ENCODE data around the gene GPR61. TPM values are rescaled to one million over a fixed set of nuclear protein-coding genes. Genes with fewer than 3 reads are reported as not detected.
A peak's percentile ranks its signal among the peaks of the same experiment; 100 is the strongest.

GPR61 gene
- total and polyA plus RNA-seq, 9 of the 15 experiments (the other 6 are each of a cell fraction or from before 2014, with no cell fraction given), result 0.04 to 1.1 (median 0.25) TPM; not detected in 4

DNA sequence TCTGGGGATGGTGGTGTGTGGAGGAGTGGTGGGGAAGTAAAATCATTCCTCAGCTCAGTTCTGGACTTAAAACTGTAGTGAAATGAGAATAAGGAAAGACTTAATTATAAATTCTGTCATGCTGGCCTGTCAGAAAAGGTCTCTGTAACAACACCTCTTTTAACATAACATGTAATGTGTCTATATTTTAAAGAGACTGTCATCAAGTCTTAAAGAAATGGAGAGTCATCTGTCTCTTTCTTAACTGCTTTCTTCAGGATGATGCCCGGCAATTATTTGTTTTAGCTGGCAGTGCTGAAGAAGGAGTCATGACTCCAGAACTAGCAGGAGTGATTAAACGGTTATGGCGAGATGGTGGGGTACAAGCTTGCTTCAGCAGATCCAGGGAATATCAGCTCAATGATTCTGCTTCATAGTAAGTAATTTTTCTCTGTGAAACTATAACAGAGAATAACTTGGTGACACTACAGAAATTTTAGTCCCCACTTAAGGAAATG is 39.3 kb downstream of the GPR61 start:
- TF ChIP-seq RNF2 (IDR thresholded peaks at IDR 0.05), result no peak
- no peak for TF ChIP-seq ZNF76 (CRISPR knock-in tag; IDR thresholded peaks at IDR 0.05; ENCODE audit: borderline replicate concordance)
- no peak for TF ChIP-seq HDAC1 (IDR thresholded peaks at IDR 0.05)
- TF ChIP-seq PTBP1 (IDR thresholded peaks at IDR 0.05; ENCODE audit: low read depth, low read length), result no peak
- no peak for TF ChIP-seq ZC3H11A (IDR thresholded peaks at IDR 0.05; ENCODE audit: low read depth, low read length)
- TF ChIP-seq GTF2E2 (tag; IDR thresholded peaks at IDR 0.05), result no peak
- no peak for TF ChIP-seq ASH1L (IDR thresholded peaks at IDR 0.05; ENCODE audit: borderline replicate concordance, low read depth, partially characterized antibody)
- no peak for TF ChIP-seq ZKSCAN8 (CRISPR knock-in tag; IDR thresholded peaks at IDR 0.05)
- no peak for TF ChIP-seq BRF1 (IDR thresholded peaks at IDR 0.05; ENCODE audit: borderline replicate concordance, extremely low read depth, insufficient read length)
- TF ChIP-seq, protein P1, sequence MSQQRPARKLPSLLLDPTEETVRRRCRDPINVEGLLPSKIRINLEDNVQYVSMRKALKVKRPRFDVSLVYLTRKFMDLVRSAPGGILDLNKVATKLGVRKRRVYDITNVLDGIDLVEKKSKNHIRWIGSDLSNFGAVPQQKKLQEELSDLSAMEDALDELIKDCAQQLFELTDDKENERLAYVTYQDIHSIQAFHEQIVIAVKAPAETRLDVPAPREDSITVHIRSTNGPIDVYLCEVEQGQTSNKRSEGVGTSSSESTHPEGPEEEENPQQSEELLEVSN (IDR thresholded peaks at IDR 0.05; ENCODE audit: borderline replicate concordance in 1 of 2, extremely low read depth in 1 of 2, insufficient read depth in 1 of 2, insufficient read length in 1 of 2, low read depth in 1 of 2, low read length in 1 of 2, poor library complexity in 1 of 2, severe bottlenecking in 1 of 2), result no peak
- TF ChIP-seq ZNF354B (CRISPR knock-in tag; IDR thresholded peaks at IDR 0.05), result no peak
- TF ChIP-seq GABPA (tag; conservative IDR thresholded peaks at IDR 0.05; ENCODE audit: low read depth), result no peak
- Histone ChIP-seq H3K27me3 (ENCODE audit: control insufficient read depth in 2 of 2, insufficient read depth in 2 of 2, low read length in 2 of 2) (no peaks in the 10 kb centered on the region), H3K4me2 (ENCODE audit: insufficient read depth, low read length) (no peak overlapping the region), H3K27ac (ENCODE audit: extremely low read depth, low read depth, low read length) (no peak overlapping the region), H3K4me3 (no peak overlapping the region), H3K9me3 (replicated peaks; ENCODE audit: control insufficient read depth, insufficient read depth, low read depth, low read length) (no peaks in the 10 kb centered on the region), H3K9ac (ENCODE audit: insufficient read depth in 1 of 2, low read depth in 2 of 2, low read length in 2 of 2) (no peak overlapping the region), H4K20me1 (replicated peaks; ENCODE audit: control insufficient read depth, insufficient read depth, low read length) (no peaks in the 10 kb centered on the region), H3K4me1 (replicated peaks in 1 of 2; ENCODE audit: control insufficient read depth in 2 of 2, insufficient read depth in 2 of 2, low read length in 2 of 2) (no peaks in the 10 kb centered on the region), H2AFZ (ENCODE audit: low read depth, low read length) (no peak overlapping the region), H3K9me1 (ENCODE audit: control insufficient read depth, insufficient read depth, low read length) (no peaks in the 10 kb centered on the region), H3K36me3 (ENCODE audit: control insufficient read depth, insufficient read depth, low read length) (peaks cover 57% of the 10 kb centered on the region), H3K79me2 (ENCODE audit: control insufficient read depth, insufficient read depth, low read length) (no peaks in the 10 kb centered on the region)
- POLR2A ChIA-PET, result interaction anchor here (1.0 kb wide), 1 partner anchor 14 kb away, joined by 5 read pairs; no protein-coding TSS in a partner anchor
- CTCF ChIA-PET (ENCODE audit: low intra/inter-chr PET ratio), result no interaction called here
- 91% methylated on average over 3 of the region's 3 CpGs for WGBS (ENCODE audit: insufficient coverage, low coverage, missing lambda C conversion rate)
- BruUV-seq (replicated peaks), result no TSS peak
- ATAC-seq (no peak), DNase-seq (ENCODE audit: extremely low read depth in 1 of 4, low spot score in 3 of 4) (no peak), FAIRE-seq (peak; percentile 6)
- in situ Hi-C loops (cut with MboI), result no loop called here
- intact Hi-C loops (cut with micrococcal nuclease), result no loop called here

All from K562 (cell line).